Measurements from ENCODE around the gene RABEP1.

The RABEP1 gene

GRCh38 chr17:5309851-5310250 is 27.8 kb downstream of the RABEP1 start:
- TF ChIP-seq GATA3 (IDR thresholded peaks at IDR 0.05; ENCODE audit: low read depth, low read length) = no peak
- TF ChIP-seq GATA2 (IDR thresholded peaks at IDR 0.05; ENCODE audit: low read depth, low read length) = no peak

GRCh38 chr17:5325851-5326250 is 43.8 kb downstream of the RABEP1 start:
- TF ChIP-seq GATA3 (IDR thresholded peaks at IDR 0.05; ENCODE audit: low read depth, low read length) (no peak), GATA2 (IDR thresholded peaks at IDR 0.05; ENCODE audit: low read depth, low read length) (no peak)

- no peak for TF ChIP-seq GATA2 (IDR thresholded peaks at IDR 0.05; ENCODE audit: low read depth, low read length)
- no peak for TF ChIP-seq GATA3 (IDR thresholded peaks at IDR 0.05; ENCODE audit: low read depth, low read length)
These were observed 47.9 kb downstream of the RABEP1 start for GRCh38 chr17:5329784-5330557.

- TF ChIP-seq GATA2 (IDR thresholded peaks at IDR 0.05; ENCODE audit: low read depth, low read length) = no peak
- no peak for TF ChIP-seq GATA3 (IDR thresholded peaks at IDR 0.05; ENCODE audit: low read depth, low read length)
These were observed 48.9 kb downstream of the RABEP1 start for GRCh38 chr17:5330981-5331380.

- no peak for TF ChIP-seq GATA2 (IDR thresholded peaks at IDR 0.05; ENCODE audit: low read depth, low read length)
These were observed 49.4 kb downstream of the RABEP1 start for GRCh38 chr17:5331506-5331905.

- no peak for TF ChIP-seq GATA2 (IDR thresholded peaks at IDR 0.05; ENCODE audit: low read depth, low read length)
These were observed 62.8 kb downstream of the RABEP1 start for GRCh38 chr17:5344914-5345313.

- TF ChIP-seq GATA3 (IDR thresholded peaks at IDR 0.05; ENCODE audit: low read depth, low read length) (no peak), GATA2 (IDR thresholded peaks at IDR 0.05; ENCODE audit: low read depth, low read length) (no peak)
These were observed 70.7 kb downstream of the RABEP1 start for GRCh38 chr17:5352681-5353289.

- TF ChIP-seq GATA2 (IDR thresholded peaks at IDR 0.05; ENCODE audit: low read depth, low read length) = no peak
- no peak for TF ChIP-seq GATA3 (IDR thresholded peaks at IDR 0.05; ENCODE audit: low read depth, low read length)
These were observed 72.2 kb downstream of the RABEP1 start for GRCh38 chr17:5354310-5354709.

GRCh38 chr17:5354886-5355415 is 72.9 kb downstream of the RABEP1 start:
- no peak for TF ChIP-seq GATA3 (IDR thresholded peaks at IDR 0.05; ENCODE audit: low read depth, low read length)
- TF ChIP-seq GATA2 (IDR thresholded peaks at IDR 0.05; ENCODE audit: low read depth, low read length) = no peak

GRCh38 chr17:5355421-5356129 is 73.5 kb downstream of the RABEP1 start:
- TF ChIP-seq GATA3 (IDR thresholded peaks at IDR 0.05; ENCODE audit: low read depth, low read length) (no peak), GATA2 (IDR thresholded peaks at IDR 0.05; ENCODE audit: low read depth, low read length) (no peak)

GRCh38 chr17:5361426-5361825 is 79.3 kb downstream of the RABEP1 start:
- TF ChIP-seq GATA3 (IDR thresholded peaks at IDR 0.05; ENCODE audit: low read depth, low read length) = no peak
- TF ChIP-seq GATA2 (IDR thresholded peaks at IDR 0.05; ENCODE audit: low read depth, low read length) = no peak

- TF ChIP-seq GATA2 (IDR thresholded peaks at IDR 0.05; ENCODE audit: low read depth, low read length) (no peak), GATA3 (IDR thresholded peaks at IDR 0.05; ENCODE audit: low read depth, low read length) (no peak)
These were observed 80.2 kb downstream of the RABEP1 start for GRCh38 chr17:5362162-5362811.

- TF ChIP-seq GATA3 (IDR thresholded peaks at IDR 0.05; ENCODE audit: low read depth, low read length) (no peak), GATA2 (IDR thresholded peaks at IDR 0.05; ENCODE audit: low read depth, low read length) (no peak)
These were observed 82.1 kb downstream of the RABEP1 start for GRCh38 chr17:5364156-5364555.

- TF ChIP-seq GATA2 (IDR thresholded peaks at IDR 0.05; ENCODE audit: low read depth, low read length) = no peak
- no peak for TF ChIP-seq GATA3 (IDR thresholded peaks at IDR 0.05; ENCODE audit: low read depth, low read length)
These were observed 82.6 kb downstream of the RABEP1 start for GRCh38 chr17:5364696-5365095.
